T47D (cell line): Measurements from ENCODE around the gene AOC1.

Experiments used
- DNase-seq, 2 experiments: peaks; one replicate each; pipeline versions ENCODE4 v3.0.0 to v3.0.0-alpha.2; 2011 to 2012; ENCODE audit warnings: low read depth in 1 of 2, low spot score in 1 of 2
- JUND ChIP-seq: IDR thresholded peaks from 2 replicates; pipeline ENCODE4 v1.6.1; 2012; ENCODE audit warnings: low read depth
- in situ Hi-C: cut with HindIII; loops from 2 replicates; pipeline ENCODE4 v1.10.0; 2016; ENCODE audit warnings: low sequenced_read_pairs, low pct_unique_long_range_greater_than_20kb

The AOC1 gene

DNA sequence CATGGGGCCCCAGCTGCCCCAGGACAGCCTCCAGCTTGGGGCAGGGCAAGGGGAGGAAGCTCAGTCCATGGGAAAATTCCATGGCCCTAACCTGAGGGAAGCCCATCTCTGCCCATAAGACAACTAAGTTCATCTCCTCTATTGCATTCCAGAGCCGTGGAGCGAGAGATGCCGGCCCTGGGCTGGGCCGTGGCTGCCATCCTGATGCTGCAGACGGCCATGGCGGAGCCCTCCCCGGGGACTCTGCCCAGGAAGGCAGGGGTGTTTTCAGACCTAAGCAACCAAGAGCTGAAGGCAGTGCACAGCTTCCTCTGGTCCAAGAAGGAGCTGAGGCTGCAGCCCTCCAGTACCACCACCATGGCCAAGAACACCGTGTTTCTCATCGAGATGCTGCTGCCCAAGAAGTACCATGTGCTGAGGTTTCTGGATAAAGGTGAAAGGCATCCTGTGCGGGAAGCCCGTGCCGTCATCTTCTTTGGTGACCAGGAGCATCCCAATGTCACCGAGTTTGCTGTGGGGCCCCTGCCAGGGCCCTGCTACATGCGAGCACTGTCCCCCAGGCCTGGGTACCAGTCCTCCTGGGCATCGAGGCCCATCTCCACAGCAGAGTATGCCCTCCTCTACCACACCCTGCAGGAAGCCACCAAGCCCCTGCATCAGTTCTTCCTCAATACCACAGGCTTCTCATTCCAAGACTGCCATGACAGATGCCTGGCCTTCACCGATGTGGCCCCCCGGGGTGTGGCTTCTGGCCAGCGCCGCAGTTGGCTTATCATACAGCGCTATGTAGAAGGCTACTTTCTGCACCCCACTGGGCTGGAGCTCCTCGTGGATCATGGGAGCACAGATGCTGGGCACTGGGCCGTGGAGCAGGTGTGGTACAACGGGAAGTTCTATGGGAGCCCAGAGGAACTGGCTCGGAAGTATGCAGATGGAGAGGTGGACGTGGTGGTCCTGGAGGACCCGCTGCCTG is 4.3 kb downstream of the AOC1 start:
- no peak for DNase-seq
- no peak for TF ChIP-seq JUND
- in situ Hi-C loops = no loop called here

DNA sequence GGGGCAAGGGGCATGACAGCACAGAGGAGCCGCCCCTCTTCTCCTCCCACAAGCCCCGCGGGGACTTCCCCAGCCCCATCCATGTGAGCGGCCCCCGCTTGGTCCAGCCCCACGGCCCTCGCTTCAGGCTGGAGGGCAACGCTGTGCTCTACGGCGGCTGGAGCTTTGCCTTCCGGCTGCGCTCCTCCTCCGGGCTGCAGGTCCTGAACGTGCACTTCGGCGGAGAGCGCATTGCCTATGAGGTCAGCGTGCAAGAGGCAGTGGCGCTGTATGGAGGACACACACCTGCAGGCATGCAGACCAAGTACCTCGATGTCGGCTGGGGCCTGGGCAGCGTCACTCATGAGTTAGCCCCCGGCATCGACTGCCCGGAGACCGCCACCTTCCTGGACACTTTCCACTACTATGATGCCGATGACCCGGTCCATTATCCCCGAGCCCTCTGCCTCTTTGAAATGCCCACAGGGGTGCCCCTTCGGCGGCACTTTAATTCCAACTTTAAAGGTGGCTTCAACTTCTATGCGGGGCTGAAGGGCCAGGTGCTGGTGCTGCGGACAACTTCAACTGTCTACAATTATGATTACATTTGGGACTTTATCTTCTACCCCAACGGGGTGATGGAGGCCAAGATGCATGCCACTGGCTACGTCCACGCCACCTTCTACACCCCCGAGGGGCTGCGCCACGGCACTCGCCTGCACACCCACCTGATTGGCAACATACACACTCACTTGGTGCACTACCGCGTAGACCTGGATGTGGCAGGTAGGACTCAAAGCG is 5.1 kb downstream of the AOC1 start:
- no peak for TF ChIP-seq JUND
- in situ Hi-C loops = no loop called here
- no peak for DNase-seq

DNA sequence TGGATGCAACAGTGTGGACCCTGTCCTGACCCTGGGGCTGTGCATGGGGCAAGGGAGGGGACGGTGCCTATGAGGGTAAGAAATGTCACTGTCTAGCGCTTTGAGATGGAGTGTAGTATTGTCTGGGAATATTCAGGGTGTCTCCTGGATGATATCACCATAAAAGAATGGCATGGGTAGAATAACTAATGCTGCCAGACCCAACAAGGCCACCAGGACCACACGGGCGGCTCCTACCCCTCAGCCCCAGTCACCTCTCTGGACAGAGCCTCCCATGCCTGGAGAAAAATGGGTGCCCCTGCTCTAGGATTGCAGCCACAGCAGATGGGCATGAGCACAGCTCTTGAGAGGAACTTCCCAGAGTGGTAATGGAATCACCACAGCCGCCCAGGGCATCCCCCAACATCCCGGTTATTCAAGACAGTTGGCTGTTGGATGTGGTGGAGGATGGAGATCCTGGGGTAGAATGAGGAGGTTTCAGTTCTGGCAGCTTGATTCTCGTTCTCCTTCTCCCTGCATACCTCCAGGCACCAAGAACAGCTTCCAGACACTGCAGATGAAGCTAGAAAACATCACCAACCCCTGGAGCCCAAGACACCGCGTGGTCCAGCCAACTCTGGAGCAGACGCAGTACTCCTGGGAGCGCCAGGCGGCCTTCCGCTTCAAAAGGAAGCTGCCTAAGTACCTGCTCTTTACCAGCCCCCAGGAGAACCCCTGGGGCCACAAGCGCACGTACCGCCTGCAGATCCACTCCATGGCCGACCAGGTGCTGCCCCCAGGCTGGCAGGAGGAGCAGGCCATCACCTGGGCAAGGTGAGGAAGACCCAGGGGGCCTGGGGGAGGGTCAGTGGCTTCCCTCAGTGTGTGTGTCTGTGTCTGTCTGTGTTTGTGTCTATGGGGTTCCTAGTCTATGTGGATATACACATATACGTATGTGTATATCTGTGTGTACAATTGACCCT is 6.2 kb downstream of the AOC1 start:
- in situ Hi-C loops = no loop called here
- DNase-seq = no peak
- TF ChIP-seq JUND = no peak

DNA sequence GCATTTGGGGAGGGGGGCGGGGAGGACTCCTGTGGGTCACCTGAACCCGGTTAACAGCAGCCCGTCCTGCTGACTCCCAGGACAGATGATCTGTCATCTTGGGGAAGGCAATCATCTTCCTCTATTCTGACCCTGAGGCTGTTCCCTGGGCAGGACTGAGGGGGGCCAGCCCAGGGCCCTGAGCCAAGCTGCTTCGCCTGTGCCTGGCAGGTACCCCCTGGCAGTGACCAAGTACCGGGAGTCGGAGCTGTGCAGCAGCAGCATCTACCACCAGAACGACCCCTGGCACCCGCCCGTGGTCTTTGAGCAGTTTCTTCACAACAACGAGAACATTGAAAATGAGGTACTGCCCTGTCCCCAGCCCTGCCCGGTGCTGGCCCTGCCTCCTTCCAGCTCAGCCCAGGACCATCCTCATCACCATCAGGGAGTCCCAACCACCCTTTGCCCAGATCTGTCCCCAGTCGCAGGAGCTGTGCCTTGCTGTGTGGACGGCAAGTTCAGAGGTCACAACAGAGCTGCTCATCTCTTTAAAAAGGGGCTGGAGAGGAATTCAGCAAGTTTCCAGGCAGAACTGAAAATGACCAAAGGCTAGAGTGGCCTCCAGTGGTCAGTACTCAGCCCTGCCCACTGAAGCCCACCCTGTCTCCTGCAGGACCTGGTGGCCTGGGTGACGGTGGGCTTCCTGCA is 8.1 kb downstream of the AOC1 start:
- TF ChIP-seq JUND = no peak
- in situ Hi-C loops = no loop called here
- DNase-seq = no peak

DNA sequence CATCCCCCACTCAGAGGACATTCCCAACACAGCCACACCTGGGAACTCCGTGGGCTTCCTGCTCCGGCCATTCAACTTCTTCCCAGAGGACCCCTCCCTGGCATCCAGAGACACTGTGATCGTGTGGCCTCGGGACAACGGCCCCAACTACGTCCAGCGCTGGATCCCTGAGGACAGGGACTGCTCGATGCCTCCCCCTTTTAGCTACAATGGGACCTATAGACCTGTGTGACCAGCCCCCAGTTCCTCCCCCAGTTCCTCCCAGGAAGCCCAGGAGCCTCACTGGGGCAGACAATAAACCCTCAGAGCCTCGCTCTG is 8.6 kb downstream of the AOC1 start:
- TF ChIP-seq JUND = no peak
- no peak for DNase-seq
- in situ Hi-C loops = no loop called here

GRCh38 chr7:150862356-150862755 is 10.0 kb downstream of the AOC1 start:
- in situ Hi-C loops = no loop called here
- no peak for TF ChIP-seq JUND
- no peak for DNase-seq

DNA sequence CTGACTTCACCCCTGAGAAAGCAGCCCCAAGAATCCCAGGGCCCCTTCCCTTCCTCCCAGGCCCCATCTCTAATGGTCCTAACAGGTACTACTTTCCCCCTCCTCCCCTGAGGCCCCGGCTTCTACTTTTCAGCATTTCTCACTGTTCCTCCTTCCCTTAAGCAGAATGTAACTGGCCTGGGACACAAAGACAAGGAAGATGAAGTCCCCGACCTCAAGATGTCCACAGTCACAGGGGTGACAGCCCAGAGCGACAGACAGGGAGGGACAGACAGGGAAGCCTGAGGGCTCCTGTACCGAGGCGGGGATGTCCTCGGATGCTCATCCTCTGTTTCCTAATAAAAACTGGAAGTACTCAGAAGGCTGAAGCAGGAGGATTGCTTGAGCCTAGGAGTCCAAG is 11.6 kb downstream of the AOC1 start:
- no peak for DNase-seq
- in situ Hi-C loops = no loop called here
- no peak for TF ChIP-seq JUND

GRCh38 chr7:150866932-150867564 is 14.7 kb downstream of the AOC1 start:
- in situ Hi-C loops = no loop called here
- DNase-seq = no peak

GRCh38 chr7:150867605-150868004 is 15.3 kb downstream of the AOC1 start:
- TF ChIP-seq JUND = no peak
- no peak for DNase-seq
- in situ Hi-C loops = no loop called here

More at GRCh38 chr7:150866932-150867564, 14.7 kb downstream of the AOC1 start:
- TF ChIP-seq JUND = no peak

DNA sequence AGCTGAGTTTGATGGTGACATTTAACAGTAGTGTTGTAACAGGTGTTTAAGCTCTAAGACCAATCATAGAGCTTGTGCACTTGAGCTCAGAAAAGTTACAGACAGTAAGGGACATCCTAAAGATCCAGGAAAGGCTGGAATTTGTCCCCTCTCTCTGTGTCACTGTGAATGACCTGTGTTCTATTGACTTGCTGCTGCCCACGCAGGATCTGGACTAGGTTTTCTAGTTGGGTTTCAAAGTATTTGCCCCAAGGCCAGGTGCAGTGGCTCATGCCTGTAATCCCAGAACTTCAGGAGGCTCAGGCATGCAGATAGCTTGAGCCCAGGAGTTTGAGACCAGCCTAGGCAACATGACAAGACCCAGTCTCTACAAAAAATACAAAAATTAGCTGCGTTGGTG is 17.1 kb downstream of the AOC1 start:
- peak in 1 of 2 experiments; percentile 47 for DNase-seq
- in situ Hi-C loops = no loop called here
- TF ChIP-seq JUND = no peak

DNA sequence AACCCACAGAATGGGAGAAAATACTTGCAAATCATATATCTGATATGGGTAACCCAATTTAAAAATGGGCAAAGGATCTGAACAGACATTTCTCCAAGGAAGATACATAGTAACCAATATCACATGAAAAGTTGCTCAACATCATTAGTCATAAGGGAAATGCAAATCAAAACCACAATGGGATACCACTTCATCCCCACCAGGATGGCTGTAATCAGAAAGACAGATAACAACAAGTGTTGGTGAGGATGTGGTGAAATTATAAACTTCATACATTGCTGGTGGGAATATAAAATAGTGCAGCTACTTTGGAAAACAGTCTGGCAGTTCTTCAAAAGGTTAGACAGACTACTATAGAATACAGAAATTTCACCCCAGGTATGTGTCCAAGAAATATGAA is 19.3 kb downstream of the AOC1 start:
- in situ Hi-C loops = no loop called here
- no peak for DNase-seq
- TF ChIP-seq JUND = no peak
